ENCODE data around the gene SLC5A8.

- TF ChIP-seq TAF1 (conservative IDR thresholded peaks at IDR 0.05): no peak
- TF ChIP-seq CTCF (IDR thresholded peaks at IDR 0.05; ENCODE audit: low read depth, low read length, missing input control): no peak
- no peak for TF ChIP-seq SP1 (IDR thresholded peaks at IDR 0.05)
- no peak for TF ChIP-seq GABPA (IDR thresholded peaks at IDR 0.05 in 1 of 2, conservative IDR thresholded peaks at IDR 0.05 in 1 of 2)
- no peak for TF ChIP-seq HNF4G (IDR thresholded peaks at IDR 0.05)
- TF ChIP-seq REST (IDR thresholded peaks at IDR 0.05): no peak
- no peak for TF ChIP-seq EGR1 (IDR thresholded peaks at IDR 0.05; ENCODE audit: low read depth in 2 of 2)
- no peak for TF ChIP-seq ATF3 (IDR thresholded peaks at IDR 0.05)
- TF ChIP-seq MAX (IDR thresholded peaks at IDR 0.05): no peak
- TF ChIP-seq YY1 (IDR thresholded peaks at IDR 0.05): no peak
- no peak for TF ChIP-seq FOXA1 (IDR thresholded peaks at IDR 0.05)
- no peak for TF ChIP-seq RAD21 (IDR thresholded peaks at IDR 0.05)
- no peak for TF ChIP-seq FOXA2 (IDR thresholded peaks at IDR 0.05)
- no peak for TF ChIP-seq JUND (IDR thresholded peaks at IDR 0.05)
These were observed 5.3 kb downstream of the SLC5A8 start for GRCh38 chr12:101204602-101205304.
